T-helper 2 cell treated with Interferon-gamma antibody and Interleukin-4, amounts not matched to agents 100 ng/mL and 5 ng/mL, for 36 hours (primary cell): ENCODE data around the gene RHBDD1. TPM values are rescaled to one million over a fixed set of nuclear protein-coding genes. Genes with fewer than 3 reads are reported as not detected.

Experiments used
- intact Hi-C: fragments of 100-400 bp; cut with micrococcal nuclease; formaldehyde crosslinking; loops from one replicate; pipeline ENCODE4 v1.15.1; 2023
- total RNA-seq: library from RNA; stranded (reverse); gene quantifications from 2 replicates; pipeline ENCODE4 v1.2.3, GENCODE V29; 2022

RHBDD1 gene
- total RNA-seq, 1 donor from 2014 or later: 33.3 TPM

DNA sequence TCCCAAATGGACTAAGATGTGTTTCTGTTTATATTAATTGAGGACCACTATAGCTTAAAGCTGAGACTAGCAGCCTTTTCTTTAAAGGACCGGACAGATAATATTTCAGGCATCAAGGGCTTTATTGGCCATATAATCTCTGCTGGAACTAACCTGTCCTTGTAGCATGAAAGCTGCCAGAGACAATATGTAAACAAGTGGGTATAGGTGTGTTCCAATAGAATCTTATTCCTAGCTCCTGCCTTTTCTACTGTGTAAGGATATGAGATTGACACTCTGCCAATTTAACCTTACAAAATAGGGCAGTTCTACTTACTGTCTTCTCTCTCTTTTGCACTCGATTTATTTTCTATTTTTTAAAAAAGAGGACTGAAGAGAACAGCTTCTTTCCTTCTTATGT lies 74.0 kb downstream of the RHBDD1 start:
- intact Hi-C loops: no loop called here

DNA sequence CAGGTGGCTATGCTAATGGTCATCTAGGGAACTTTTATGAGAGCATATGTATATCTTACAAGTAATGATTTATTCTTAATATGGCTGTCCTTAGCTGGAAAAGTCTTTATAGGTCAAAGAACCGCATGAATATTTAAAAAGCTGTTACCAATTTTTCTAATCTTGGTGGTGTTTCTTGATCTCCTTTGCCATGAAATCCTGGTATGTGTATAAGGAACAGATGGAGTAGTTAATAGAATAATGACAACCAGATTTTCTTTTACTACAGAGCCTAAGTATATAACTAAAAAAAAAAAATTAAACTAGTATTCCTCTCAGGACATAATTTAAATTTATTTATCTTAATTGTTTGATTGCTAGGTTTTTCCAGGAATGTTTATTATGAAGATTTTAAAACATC lies 74.5 kb downstream of the RHBDD1 start:
- intact Hi-C loops: no loop called here

DNA sequence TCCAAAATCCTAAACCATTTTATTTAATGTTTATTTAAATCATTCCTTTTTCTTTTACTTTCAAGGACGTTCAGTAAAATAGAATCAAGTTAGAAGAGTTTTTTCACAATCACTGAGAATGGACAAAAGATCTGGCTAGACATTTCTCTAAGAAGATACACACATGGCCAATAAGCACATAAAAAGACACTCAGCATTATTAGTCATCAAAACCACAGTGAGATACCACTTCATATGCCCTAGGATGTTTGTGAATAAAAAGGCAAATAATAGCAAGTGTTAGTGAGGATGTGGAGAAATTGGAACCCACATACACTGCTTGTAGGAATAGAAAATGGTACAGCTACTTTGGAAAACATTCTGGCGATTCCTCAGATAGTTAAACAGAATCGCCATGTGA lies 76.1 kb downstream of the RHBDD1 start:
- intact Hi-C loops: no loop called here

- intact Hi-C loops: no loop called here
These were observed 77.8 kb downstream of the RHBDD1 start for GRCh38 chr2:226913641-226914040.

GRCh38 chr2:226915846-226916360 lies 80.0 kb downstream of the RHBDD1 start:
- intact Hi-C loops: loop anchor here (5.0 kb wide), 1 partner anchor 66 kb away; no protein-coding TSS in a partner anchor

DNA sequence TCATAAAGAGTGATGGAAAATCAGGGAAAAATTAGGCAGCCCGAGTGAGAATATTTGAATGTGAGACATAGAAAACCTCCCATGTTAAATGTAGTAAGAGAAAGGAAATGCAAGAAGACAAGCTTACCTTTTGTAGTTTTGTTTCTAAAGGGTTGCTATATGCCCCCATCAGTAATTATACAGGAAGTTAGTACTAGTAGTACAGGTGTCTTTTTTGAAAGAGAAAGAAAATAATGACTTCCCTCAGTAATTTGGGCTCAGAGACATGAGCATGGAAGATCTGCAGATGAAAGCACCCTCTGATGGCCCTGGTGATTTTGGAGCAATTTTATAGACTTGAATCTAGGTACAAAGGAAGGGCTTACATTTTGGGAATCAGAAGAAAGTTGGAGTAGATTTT lies 80.8 kb downstream of the RHBDD1 start:
- intact Hi-C loops: loop anchor here (5.0 kb wide), 1 partner anchor 66 kb away; no protein-coding TSS in a partner anchor

DNA sequence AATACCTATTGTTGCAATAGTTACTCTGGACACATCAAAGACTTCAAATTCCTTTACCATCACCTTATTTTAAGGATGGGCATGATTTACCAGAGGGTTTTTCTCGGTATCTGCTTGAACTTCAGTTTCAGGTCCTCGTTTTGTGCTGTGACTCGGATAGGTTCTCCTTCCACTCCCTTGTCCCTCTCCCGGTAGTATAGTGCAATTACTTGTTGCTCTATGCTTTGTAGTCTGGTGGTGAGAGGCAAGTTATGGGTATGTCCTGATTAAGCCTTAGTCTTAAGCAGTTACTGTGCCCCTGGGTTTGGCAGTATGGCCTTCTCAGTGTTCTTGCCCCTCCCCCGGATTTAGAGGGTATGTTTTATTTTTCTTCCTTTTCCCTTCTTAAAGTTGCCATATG lies 96.6 kb downstream of the RHBDD1 start:
- intact Hi-C loops: no loop called here

DNA sequence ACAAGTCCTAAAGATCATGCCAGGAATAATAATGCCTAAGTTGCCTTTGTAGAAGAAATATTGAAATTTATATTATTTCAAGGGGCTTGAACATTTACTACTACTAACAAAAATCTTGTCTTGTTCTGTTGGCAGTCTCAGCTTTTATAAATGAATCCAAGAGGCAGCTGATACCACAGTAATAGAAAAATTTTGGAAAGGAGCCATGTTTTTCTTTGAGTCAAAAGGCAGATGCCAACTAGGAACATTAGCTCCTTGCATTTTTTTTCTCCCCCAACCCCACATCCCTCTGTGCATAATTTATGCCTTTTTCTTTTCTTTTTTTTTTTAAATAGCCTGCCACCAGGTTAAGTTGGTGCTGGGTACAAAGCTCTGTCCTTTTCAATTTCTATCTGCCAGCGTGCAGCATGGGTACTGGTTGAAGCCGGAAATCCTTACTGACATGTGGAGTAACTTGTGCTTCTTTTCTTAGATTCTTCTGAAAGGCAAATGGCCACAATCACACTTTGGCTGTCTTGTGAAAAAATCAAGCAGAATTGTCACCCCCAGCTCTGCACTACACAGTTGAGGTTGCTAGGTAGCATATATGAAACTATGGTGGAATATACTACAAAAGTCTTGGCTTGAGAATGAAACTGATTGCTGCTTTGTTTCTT lies 98.8 kb downstream of the RHBDD1 start:
- intact Hi-C loops: no loop called here

GRCh38 chr2:226943862-226944620 lies 108.2 kb downstream of the RHBDD1 start:
- intact Hi-C loops: no loop called here

GRCh38 chr2:226953206-226953605 lies 117.4 kb downstream of the RHBDD1 start:
- intact Hi-C loops: no loop called here

DNA sequence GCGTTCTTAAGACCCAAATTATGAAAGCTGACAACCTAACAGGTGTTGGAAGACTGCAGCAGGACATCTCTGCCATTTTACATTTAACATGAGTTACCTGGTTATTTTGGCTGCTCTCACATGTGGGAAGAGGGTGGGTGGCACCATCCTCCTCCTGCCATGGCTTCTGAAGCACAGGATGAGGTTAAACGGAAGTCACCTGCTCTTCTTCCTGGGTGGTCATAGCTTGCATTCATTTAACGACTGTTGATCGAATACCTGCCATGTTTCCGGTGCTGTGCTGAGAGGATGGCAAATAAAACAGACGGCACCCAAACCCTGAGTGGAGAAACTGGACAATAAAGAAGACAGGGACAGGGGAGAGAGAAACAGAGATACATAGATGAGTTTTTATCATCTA lies 118.0 kb downstream of the RHBDD1 start:
- intact Hi-C loops: no loop called here

DNA sequence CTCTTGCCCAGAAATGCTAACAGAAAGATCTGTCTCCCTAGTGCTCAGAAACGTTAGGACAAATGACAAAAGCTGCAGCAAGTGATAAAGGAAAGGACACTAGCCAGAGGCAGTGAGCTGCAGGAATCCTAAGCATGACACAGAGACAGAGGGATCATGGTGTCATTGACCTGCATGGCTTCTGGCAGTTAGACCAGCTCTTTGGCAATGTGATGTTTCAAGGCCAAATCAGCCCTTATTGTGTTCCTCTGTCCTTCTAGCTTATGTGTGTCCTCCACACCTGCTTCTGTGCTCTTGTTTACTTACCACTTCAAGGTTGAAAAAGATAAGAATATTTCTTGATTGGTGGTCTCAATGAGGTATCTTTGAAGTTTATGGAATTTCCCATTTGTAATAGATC lies 120.8 kb downstream of the RHBDD1 start:
- intact Hi-C loops: no loop called here

- intact Hi-C loops: no loop called here
These were observed 123.6 kb downstream of the RHBDD1 start for GRCh38 chr2:226959418-226959817.

DNA sequence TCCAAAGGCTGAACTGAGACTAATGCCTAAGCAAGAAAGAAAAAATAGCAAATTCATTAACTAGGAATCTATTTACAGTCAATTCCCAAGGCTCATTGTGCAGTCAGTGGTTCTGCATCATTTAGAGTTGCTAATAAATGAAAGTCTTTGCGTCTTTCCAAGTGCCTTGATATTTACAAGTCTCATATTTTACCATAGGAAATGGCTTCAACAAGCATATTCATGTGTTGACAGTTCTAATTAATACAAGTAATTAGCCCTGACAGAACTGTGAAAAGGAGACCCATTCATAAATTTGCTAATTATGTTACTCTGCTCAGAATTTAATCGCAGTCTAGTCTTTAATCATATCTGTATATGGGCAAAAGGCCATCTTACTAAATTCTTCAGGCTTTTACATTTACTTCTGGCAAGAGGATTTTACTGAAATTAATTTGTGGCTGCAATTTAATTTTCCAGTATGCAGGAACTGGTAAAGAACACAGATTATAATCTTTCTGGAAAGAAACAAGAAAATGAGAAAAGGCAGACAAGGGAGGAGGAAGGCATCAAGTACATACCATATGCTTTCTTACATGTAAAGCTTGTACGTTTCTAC lies 126.4 kb downstream of the RHBDD1 start:
- intact Hi-C loops: no loop called here

DNA sequence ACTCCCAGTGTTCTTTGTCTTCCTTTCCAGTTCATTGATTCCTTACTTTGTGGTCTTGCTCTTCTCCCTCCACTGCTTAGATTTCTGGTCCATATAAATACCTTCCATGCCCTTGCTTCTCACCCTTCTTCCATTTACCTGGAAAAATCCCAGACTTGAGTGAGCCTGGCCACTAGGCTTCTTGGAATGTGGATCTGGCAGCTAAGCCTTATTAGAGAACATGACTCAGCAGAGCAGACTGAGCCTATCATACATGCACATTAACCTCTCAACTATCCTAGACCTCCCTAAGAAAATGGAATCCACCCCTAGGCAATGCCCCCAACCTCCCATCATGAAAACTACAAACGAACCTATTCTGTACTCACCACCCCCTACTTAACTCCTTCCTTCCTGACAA lies 127.7 kb downstream of the RHBDD1 start:
- intact Hi-C loops: no loop called here

GRCh38 chr2:226965376-226965775 lies 129.5 kb downstream of the RHBDD1 start:
- intact Hi-C loops: no loop called here

- intact Hi-C loops: no loop called here
These were observed 133.7 kb downstream of the RHBDD1 start for GRCh38 chr2:226969417-226970080.

GRCh38 chr2:226970362-226970761 lies 134.5 kb downstream of the RHBDD1 start:
- intact Hi-C loops: no loop called here

- intact Hi-C loops: no loop called here
These were observed 135.2 kb downstream of the RHBDD1 start for GRCh38 chr2:226971084-226971483.

DNA sequence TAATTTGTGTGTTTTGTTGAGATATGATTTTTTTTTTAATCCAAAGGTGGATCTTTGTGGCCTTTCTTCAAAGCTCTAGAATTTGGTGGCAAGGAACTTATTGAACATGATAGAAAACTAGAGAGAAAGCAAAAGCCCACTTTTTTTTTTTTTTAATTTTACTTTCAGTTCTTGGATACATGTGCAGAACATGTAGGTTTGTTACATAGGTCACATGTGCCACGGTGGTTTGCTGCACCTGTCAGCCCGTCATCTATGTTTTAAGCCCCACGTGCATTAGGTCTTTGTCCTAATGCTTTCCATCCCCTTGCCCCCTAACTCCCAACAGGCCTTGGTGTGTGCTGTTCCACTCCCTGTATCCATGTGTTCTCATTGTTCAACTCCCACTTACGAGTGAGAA lies 135.9 kb downstream of the RHBDD1 start:
- intact Hi-C loops: no loop called here

- intact Hi-C loops: no loop called here
These were observed 138.0 kb downstream of the RHBDD1 start for GRCh38 chr2:226973816-226974215.

DNA sequence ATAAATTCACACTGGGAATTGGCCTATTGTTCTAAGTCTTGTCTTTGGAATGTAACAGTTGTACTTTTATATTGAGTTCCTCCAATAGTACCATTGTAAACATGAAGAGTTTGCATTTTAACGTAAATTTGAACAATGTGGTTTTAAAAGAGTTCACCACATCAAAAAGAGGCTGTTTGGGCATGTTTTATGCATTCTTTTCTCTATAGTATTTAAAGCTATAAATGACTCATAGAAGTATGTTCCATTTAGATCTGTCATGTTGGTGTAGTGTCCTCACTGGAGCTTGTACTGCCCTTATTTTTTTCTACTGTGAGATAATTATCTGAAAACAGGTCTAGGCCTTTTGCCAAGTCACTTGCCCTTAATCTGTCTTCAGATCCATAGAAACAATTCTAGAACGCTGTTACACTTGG lies 141.9 kb downstream of the RHBDD1 start:
- intact Hi-C loops: no loop called here
